ENCODE results near the gene CHD6.

The CHD6 gene

DNA sequence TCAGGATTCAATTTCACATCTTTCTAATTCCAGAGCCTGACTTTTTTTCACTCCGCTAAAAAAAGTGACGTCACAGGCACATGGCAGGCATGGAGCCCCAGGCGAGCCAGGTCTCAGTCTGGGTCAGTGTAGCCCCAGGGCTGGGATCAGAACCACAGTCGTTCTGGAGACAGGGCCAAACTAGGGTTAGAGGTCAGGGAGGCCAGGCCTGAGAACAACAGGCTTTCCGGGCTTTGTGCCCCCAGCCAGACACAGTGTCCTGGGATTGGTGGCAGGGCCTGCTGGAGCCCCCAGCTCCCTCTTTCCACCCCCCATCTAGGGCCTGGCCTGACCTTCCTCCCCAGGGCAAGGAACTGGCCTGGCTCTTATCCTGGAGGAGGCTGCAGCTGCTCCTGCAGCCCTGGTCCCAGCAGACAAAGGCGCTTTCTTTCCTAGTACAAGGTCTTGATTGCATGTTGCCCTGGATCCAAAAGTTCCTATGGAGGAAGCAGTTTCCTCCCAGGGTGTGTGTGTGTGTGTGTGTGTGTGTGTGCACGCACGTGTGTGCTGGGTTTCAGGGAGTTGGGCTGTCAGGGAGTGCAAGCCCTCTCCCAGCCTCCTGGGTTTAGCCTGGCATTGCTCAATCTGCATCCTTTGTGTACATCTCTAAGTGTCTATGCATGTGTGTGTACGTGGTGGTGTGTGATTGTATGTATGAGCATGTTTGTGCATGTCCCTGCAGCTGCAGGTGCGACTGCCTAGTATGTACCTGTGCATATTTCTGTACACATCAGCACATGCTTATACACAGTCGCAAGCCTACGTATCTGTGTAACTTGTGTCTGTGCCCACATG is 225.1 kb downstream of the CHD6 start:
- DNase-seq (ENCODE audit: low read depth) = no peak

DNA sequence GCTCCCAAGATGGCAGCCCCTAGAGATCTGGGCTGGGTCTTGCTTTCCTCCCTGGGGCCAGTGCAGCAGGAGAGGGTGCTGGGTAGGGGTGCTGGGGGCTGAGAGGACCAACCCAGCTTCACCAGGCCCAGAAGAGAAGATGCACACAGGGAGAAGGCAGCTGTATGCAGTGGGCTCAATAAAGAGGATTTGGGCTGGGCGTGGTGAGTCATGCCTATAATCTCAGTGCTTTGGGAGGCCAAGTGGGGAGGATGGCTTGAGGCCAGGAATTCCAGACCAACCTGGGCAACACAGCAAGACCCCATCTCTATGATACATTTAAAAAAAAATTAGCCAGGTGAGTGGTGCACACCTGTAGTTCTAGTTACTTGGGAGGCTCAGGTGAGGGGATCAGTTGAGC is 225.9 kb downstream of the CHD6 start:
- no peak for DNase-seq (ENCODE audit: low read depth)

- DNase-seq (ENCODE audit: low read depth) = no peak
Measured at GRCh38 chr20:41391587-41392001, 226.6 kb downstream of the CHD6 start.

DNA sequence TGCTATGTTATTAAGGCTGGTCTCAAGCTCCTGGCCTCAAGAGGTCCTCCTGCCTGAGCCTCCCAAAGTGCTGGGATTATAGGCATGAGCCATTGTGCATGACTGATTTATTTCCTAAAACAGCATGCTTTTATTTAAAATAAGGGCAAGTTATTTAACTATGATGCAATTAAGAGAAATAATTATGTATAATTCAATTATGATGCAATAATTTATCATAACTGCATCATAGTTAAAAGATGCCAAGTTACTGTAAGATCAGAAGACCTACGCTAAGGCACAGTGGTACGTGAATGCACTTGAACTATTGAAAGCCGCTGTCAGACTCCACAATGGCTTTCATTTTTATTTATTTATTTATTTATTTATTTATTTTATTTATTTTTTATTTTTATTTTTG is 227.3 kb downstream of the CHD6 start:
- DNase-seq (ENCODE audit: low read depth) = no peak

GRCh38 chr20:41387444-41387851 is 230.7 kb downstream of the CHD6 start:
- DNase-seq (ENCODE audit: low read depth) = no peak

DNA sequence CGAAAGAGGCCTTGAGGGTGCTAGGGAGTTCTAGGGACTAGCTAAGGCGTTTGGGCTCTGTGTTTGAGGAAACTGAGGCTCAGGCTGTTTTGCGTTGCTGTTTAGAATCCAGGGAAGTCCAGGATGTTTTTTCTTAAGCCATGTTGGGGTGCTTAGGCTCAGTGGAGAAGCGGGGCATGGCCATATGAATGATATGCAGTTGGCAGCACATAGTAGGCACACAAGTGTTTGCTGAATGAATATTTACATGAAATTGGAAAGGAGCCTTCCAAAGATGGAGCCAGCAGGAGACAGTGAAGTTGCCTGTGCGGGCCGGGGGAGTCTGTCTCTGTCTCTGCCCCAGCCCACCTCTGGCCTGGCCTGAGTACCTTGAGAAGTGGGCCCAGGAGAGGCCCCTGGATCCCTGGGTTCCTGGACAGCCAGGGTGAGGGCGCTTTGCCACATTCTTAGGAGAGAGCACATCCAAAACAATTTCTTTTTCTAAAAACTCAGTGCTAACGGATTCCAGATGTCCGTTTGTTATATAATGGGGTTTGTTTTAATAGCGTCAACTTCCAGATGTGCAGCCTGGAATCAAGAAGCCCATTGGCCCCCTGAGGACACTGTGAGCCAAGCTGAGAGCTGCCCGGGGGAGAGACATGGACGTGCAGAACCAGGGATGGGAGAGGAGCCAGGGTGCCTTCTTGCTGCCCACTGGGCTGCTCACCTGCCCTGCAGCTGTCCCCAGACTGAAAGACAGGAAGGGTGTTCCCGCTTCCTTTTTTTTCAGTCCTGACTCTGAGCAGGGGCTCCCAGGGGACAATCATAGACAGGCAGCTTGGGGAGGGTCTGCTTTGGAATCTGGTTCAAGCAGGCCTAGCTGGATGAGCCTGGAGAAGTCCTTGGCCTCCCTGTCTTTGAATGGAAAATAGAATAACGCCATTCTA is 231.4 kb downstream of the CHD6 start:
- DNase-seq (ENCODE audit: low read depth) = no peak

DNA sequence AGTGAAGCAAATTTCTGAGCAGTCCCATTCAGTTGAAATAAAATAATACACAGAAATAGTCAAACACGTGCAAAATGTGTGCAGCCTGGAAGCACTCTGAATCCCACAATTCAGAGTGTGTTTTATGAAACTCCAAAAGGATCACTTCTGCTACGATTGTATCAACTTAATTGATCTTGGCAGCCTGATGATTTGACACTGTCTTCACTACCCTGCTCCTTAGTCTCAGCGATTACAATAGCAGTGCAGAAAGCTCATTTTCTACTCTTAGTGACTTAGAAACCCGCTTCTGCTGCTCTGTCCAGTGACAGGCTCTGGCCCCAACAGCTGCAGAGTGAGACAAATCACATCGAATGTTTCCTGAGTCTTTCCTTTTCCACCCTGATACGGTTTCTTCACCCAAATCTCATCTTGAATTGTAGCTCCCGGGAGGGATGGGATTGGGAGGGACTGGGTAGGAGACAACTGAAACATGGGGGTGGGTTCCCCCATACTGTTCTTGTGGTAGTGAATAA is 235.3 kb downstream of the CHD6 start:
- no peak for DNase-seq (ENCODE audit: low read depth)

GRCh38 chr20:41380551-41381193 is 237.5 kb downstream of the CHD6 start:
- DNase-seq (ENCODE audit: low read depth) = no peak

GRCh38 chr20:41379551-41379950 is 238.6 kb downstream of the CHD6 start:
- no peak for DNase-seq (ENCODE audit: low read depth)

- DNase-seq (ENCODE audit: low read depth) = no peak
Measured at GRCh38 chr20:41377275-41377674, 240.9 kb downstream of the CHD6 start.

GRCh38 chr20:41376349-41376748 is 241.8 kb downstream of the CHD6 start:
- DNase-seq (ENCODE audit: low read depth) = no peak

- no peak for DNase-seq (ENCODE audit: low read depth)
Measured at GRCh38 chr20:41375846-41376245, 242.3 kb downstream of the CHD6 start.

DNA sequence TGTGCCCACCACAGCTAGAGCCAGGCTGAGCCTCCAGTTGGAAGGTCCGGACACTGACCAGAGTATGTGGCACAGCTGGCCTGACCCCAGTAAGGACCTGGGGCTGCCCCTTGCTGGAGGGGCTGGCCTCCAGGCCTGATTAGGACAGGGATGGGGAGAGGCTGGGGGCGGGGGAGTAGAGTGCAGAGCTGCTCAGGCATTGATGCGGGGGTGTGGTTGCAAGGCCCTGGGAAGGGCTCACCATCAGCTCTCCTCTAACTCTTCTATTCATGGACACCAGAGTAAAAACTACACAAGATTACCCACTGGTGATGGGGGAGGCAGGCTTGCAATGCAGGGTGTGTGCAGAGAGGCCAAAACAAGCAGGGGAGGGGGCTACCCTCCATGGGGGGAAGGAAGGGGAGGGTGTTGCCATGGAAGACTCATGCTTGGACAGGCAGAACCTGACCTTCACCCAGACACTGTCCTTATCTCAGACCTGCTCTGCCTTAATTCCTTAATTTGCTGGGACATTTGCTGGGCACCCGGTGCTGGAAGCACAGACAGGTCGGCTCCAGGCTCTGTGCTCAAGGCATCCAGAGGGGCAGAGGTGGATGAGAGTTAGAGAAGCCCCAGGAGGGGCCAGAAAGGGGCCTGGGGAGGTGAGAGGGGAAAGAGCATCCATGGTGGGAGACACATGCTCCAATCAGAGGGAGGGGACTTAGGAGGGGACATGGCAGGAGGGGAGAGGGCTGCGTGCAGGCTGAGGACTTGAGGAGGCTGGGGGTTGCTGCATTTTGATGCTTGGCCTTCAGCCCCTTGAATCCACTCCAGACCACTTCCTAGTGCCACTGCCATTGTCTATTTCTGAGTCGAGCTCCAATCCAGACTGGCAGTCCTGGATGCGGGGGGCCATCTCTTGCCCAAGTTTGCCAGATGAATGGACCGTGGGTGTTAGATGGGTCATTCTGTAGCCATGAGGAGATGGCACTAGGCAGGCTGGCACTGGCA is 244.0 kb downstream of the CHD6 start:
- DNase-seq (ENCODE audit: low read depth) = no peak

- DNase-seq (ENCODE audit: low read depth) = no peak
Measured at GRCh38 chr20:41373251-41373783, 244.9 kb downstream of the CHD6 start.

DNA sequence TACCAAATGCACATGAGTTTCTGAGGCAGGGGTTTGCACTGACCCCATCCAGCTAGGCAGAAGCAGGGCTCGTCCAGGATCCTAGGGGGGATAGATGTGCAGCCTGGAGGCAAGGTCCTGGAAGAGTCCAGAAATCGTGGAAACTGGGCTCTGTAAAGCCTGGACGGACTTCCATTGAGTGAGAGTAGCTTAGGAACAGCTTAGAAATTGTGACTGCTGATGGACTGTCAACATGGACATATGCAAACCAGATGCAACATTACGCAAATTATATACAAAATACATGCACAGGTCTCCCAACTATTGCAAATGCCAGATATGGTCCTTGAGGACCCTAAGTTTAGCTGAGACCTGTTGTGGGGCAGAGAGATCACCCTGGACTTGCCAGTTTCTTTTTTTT is 246.8 kb downstream of the CHD6 start:
- no peak for DNase-seq (ENCODE audit: low read depth)

- no peak for DNase-seq (ENCODE audit: low read depth)
Measured at GRCh38 chr20:41370176-41370575, 248.0 kb downstream of the CHD6 start.

DNA sequence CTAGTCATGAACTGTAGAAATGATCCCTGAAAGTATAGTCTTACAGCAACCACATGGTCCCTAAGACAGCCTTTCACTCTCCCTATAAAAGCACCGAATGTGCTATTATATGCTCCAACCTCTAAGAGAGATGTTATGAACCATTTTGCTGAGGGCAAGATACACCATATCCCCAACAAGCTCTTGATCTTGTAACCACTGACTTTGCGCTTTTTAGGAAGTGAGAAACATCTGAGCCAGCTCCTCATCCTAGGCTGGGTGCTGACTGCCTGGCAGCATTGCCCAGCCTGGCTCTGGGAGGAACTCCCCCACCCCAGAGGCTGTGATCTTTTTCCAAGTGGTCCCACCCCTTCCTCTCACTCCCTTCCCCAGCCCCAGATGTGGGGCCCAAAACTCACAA is 248.5 kb downstream of the CHD6 start:
- DNase-seq (ENCODE audit: low read depth) = no peak

GRCh38 chr20:41367956-41368355 is 250.2 kb downstream of the CHD6 start:
- no peak for DNase-seq (ENCODE audit: low read depth)

DNA sequence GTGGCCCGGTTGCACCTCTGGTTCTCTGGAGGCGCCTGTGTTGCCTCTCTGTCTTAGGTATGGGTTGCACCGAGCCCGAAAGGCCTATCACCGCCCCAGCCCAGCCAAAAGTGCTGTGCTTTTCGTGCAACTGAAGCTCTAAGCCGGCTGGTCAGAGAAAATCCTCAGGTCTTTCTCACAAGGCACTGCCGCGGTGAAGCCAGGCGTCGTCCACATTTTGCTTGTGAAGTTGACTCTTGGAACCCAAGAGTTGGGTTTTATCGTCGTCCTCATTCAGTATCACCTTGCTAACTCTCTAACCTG is 250.8 kb downstream of the CHD6 start:
- no peak for DNase-seq (ENCODE audit: low read depth)

GRCh38 chr20:41366546-41367392 is 251.4 kb downstream of the CHD6 start, which contains the start of gene EMILIN3:
TSS of gene EMILIN3 (minus strand) at chr20:41366818. CDS start at chr20:41366634, 184 bp downstream.
- DNase-seq (ENCODE audit: low read depth) = no peak
